T-cell (primary cell): ENCODE results near the gene OTUD1. TPM values are rescaled to one million over a fixed set of nuclear protein-coding genes. Genes with fewer than 3 reads are reported as not detected.
"Not testable (repeated sequence)": the region's sequence is repeated elsewhere in the genome, so short reads cannot be mapped to it uniquely, and the experiment has no call there.

Experiments
- ATAC-seq, 4 experiments: fragments of 200-7000 bp in 3 of 4; fragments of 150-1000 bp in 1 of 4; cut with Tn5 transposase; replicated peaks in 1 of 4; 1 replicate in 3 of 4; 2 replicates in 1 of 4; pipeline ENCODE4 v1.10.0; 2021; ENCODE audit warnings: moderate library complexity in 3 of 4, mild to moderate bottlenecking in 2 of 4, moderate number of reproducible peaks in 1 of 4
- CTCF ChIA-PET, 2 donors: fragments of 300-600 bp; sonication (Branson Sonifier 250); formaldehyde crosslinking; loops; one replicate each; lab custom pipeline; 2022; ENCODE audit warnings: antibody characterized with exemption in 2 of 2; lab: Charles Lee
- POLR2A ChIA-PET, 2 donors: fragments of 300-600 bp; sonication (Branson Sonifier 250); formaldehyde crosslinking; loops; one replicate each; lab custom pipeline; 2022; ENCODE audit warnings: antibody characterized with exemption in 2 of 2; lab: Charles Lee
- DNase-seq, 35 experiments: peaks; one replicate each; pipeline versions ENCODE4 v3.0.0 to v3.0.0-alpha.2; 2013 to 2023
- H3K27ac ChIP-seq: one replicate; pipeline ENCODE4 v1.5.1; 2013; ENCODE audit warnings: low read length
- H3K27me3 ChIP-seq, 2 experiments: replicated peaks in 1 of 2; 1 replicate in 1 of 2; 2 replicates in 1 of 2; pipeline versions ENCODE4 v1.6.1 to v1.7.0; 2013; ENCODE audit warnings: low read length in 1 of 2, mixed read lengths in 1 of 2; ENCODE audit not compliant: control insufficient read depth in 2 of 2, insufficient read depth in 2 of 2; ENCODE audit errors: extremely low read depth in 1 of 2
- H3K36me3 ChIP-seq, 2 donors: 1 replicate in 1 of 2; 2 replicates in 1 of 2; pipeline versions ENCODE4 v1.6.1 to v1.7.0; 2013; ENCODE audit warnings: low read length in 1 of 2; ENCODE audit not compliant: control insufficient read depth in 2 of 2, insufficient read depth in 1 of 2; ENCODE audit errors: extremely low read depth in 1 of 2
- H3K4me1 ChIP-seq, 2 experiments: 1 replicate in 1 of 2; 2 replicates in 1 of 2; pipeline versions ENCODE4 v1.6.1 to v1.7.0; 2013; ENCODE audit warnings: low read length in 2 of 2, mixed read lengths in 1 of 2; ENCODE audit not compliant: insufficient read depth in 2 of 2, control insufficient read depth in 1 of 2; ENCODE audit errors: extremely low read depth in 1 of 2
- H3K4me3 ChIP-seq, 2 donors: 1 replicate in 1 of 2; 2 replicates in 1 of 2; pipeline versions ENCODE4 v1.5.1 to v1.7.0; 2013; ENCODE audit warnings: mild to moderate bottlenecking in 2 of 2, low read length in 1 of 2, moderate library complexity in 1 of 2; ENCODE audit not compliant: control insufficient read depth in 1 of 2; ENCODE audit errors: extremely low read depth in 1 of 2
- H3K9me3 ChIP-seq: 2 replicates; pipeline ENCODE4 v1.7.0; 2013
- H3K27ac Mint-ChIP-seq, 2 donors: one replicate each; pipeline ENCODE4 v1.8.0; 2020 to 2021; ENCODE audit warnings: mild to moderate bottlenecking in 2 of 2, mixed read lengths in 2 of 2
- H3K27me3 Mint-ChIP-seq, 2 donors: one replicate each; pipeline ENCODE4 v1.8.0; 2021 to 2022; ENCODE audit warnings: mixed read lengths in 2 of 2
- H3K36me3 Mint-ChIP-seq: one replicate; pipeline ENCODE4 v1.8.0; 2021; ENCODE audit warnings: mixed read lengths
- H3K4me1 Mint-ChIP-seq, 3 donors: one replicate each; pipeline ENCODE4 v1.8.0; 2020 to 2022; ENCODE audit warnings: mixed read lengths in 3 of 3, mild to moderate bottlenecking in 1 of 3
- H3K4me3 Mint-ChIP-seq, 3 donors: one replicate each; pipeline ENCODE4 v1.8.0; 2020 to 2022; ENCODE audit warnings: mild to moderate bottlenecking in 3 of 3, mixed read lengths in 3 of 3, moderate library complexity in 3 of 3
- H3K9me3 Mint-ChIP-seq, 3 donors: one replicate each; pipeline ENCODE4 v1.8.0; 2020 to 2022; ENCODE audit warnings: mixed read lengths in 3 of 3
- WGBS: methylation state at CpG from one replicate; pipeline ENCODE4 v1.1.5; 2013; ENCODE audit warnings: missing lambda C conversion rate; ENCODE audit not compliant: insufficient coverage; 5-methylcytosine and 5-hydroxymethylcytosine counted together
- total RNA-seq, 35 experiments: library from RNA in 6 of 35; stranded (reverse) in 6 of 35; fragments of 120-200 nt in 1 of 35; gene quantifications; one replicate each; pipeline versions ENCODE4 v1.2.1 to v1.2.4 and lab custom pipeline; 2013 to 2026

Gene OTUD1, protein sequence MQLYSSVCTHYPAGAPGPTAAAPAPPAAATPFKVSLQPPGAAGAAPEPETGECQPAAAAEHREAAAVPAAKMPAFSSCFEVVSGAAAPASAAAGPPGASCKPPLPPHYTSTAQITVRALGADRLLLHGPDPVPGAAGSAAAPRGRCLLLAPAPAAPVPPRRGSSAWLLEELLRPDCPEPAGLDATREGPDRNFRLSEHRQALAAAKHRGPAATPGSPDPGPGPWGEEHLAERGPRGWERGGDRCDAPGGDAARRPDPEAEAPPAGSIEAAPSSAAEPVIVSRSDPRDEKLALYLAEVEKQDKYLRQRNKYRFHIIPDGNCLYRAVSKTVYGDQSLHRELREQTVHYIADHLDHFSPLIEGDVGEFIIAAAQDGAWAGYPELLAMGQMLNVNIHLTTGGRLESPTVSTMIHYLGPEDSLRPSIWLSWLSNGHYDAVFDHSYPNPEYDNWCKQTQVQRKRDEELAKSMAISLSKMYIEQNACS
- total RNA-seq = 10 to 100 TPM; 23.0 to 55.8 (median 28.5) TPM
- total RNA-seq (2013) = 29.6 TPM
- 25.9 to 129 (median 53.5) reads per million in 29 experiments for total RNA-seq (lab: John Stamatoyannopoulos, UW)

DNA sequence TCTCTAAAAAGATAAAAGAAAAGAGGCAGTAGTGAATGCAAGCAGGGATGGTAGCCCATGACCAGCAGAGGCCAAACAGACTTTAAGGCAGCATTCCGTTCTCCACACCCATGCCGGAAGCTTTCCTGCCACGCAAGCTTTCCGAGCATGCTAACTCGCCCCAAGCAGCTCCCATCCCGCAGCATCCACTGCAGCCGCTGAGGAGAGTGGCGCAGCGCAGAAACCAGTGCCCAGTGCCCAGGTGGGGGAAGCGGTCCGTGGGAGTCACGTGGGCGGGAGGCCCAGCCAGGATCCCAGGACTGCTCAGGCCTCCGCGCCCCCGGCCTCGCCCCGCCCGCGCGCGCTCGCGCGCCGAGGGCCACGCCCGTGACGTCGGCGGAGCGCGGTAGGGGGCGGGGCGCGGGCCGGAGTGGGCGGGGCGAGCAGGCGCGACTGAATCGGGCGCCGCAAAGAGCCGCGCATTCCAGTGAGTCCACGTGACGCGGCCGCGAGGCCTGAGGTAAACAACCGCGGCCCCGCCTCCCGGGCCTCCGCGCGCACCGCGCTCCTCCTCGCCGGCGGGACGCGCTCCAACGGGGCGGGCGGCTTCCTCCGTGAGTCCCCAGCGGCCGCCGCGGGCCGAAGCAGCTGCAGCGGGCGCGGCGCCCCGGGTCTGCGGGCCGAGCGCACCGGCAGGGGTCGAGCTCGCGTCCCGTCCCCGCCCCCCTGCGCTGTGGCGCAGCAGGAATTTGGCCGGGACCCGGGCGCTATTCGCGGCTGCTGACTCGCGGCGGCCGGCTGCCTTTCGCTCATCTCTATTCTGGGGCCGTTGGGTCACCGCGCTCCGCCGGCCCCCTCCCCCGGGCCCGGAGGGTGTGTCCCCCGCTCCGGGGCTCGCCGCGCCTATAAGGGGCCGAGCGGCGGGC is at the start of gene OTUD1:
Gene OTUD1, plus strand, starts transcription at position 529 of the 905 bp plus-strand sequence. CDS start 383 bp downstream, outside the sequence.
- peak within 1 kb of the TSS; percentile 78 to 89 (median 86) for H3K4me3 Mint-ChIP-seq
- Histone ChIP-seq H3K27me3 (no peaks in the 10 kb centered on the region), H3K9me3 (no peaks in the 10 kb centered on the region), H3K27ac (peak within 1 kb of the TSS; percentile 76), H3K4me3 (peak within 1 kb of the TSS; percentile 68 to 70), H3K36me3 (peaks cover 0 to 1% of the 10 kb centered on the region in 2 donors), H3K4me1 (peaks cover 12 to 23% of the 10 kb centered on the region in 2 experiments)
- under 1% methylated on average over 111 of the region's 115 CpGs for WGBS
- POLR2A ChIA-PET = interaction anchor here in 1 of 2 donors (0.6 to 0.8 kb wide), 2 partner anchors 9 to 726 kb away, joined by 3 to 4 read pairs; no protein-coding TSS in a partner anchor
- no peaks in the 10 kb centered on the region for H3K27me3 Mint-ChIP-seq
- DNase-seq (peak; percentile 85 to 96 (median 92)), ATAC-seq (peak; percentile 88 to 91 (median 90))
- peaks cover 38 to 43% (median 41%) of the 10 kb centered on the region in 3 donors for H3K4me1 Mint-ChIP-seq
- CTCF ChIA-PET = interaction anchor here in 1 of 2 donors (1.3 kb wide), 1 partner anchor 63 kb away, joined by 3 read pairs; no protein-coding TSS in a partner anchor
- H3K27ac Mint-ChIP-seq = peak within 1 kb of the TSS; percentile 84 to 91
- peaks cover 16% of the 10 kb centered on the region for H3K36me3 Mint-ChIP-seq
- H3K9me3 Mint-ChIP-seq = no peaks in the 10 kb centered on the region

DNA sequence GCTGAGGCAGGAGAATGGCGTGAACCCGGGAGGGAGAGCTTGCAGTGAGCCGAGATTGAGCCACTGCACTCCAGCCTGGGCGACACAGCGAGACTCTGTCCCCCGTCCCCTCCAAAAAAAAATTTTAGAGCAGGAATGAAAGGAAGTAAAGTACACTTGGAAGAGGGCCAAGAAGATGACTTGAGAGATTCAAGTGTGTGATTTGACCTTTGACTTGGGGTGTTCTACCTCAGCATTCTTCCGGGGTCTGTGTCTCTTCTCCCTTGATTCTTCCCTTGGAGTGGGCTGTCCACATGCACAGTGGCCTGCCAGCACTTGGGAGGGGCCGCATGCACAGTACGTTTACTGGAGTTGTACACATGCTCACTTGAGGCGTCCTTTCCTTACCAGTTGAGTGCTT is 48.5 kb upstream of the OTUD1 start:
- H3K36me3 ChIP-seq, H3K4me1 Mint-ChIP-seq, CTCF ChIA-PET, DNase-seq, H3K4me3 Mint-ChIP-seq, ATAC-seq, H3K36me3 Mint-ChIP-seq, H3K27me3 Mint-ChIP-seq, H3K4me1 ChIP-seq, H3K4me3 ChIP-seq, POLR2A ChIA-PET, H3K27ac ChIP-seq, H3K9me3 ChIP-seq, H3K27ac Mint-ChIP-seq, H3K9me3 Mint-ChIP-seq, H3K27me3 ChIP-seq: not testable (repeated sequence)
- 89% methylated on average over 7 of the region's 10 CpGs for WGBS

DNA sequence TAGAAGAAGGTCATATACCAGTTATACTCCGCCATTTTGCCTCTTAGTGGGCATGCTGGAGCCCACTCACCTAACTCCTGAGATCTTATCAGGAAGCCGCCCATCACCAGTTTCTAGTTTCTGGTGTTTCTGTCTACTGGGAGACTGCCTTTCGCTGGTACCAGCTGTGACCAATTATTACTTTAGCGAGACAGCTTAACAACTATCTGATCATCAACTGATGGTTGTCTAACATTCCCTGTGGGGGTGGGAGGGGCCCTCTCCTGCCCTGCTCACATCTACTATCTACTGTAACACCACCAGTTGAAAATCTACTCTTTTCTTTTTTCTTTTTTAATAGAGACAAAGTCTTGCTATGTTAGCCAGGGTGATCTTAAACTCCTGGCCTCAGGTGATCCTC is 48.1 kb upstream of the OTUD1 start:
- WGBS = no CpG with 5 or more reads among the region's 4 CpGs
- ChIA-PET POLR2A (no interaction called here), CTCF (no interaction called here)
- Mint-ChIP-seq H3K36me3 (no peaks in the 10 kb centered on the region), H3K4me1 (no peaks in the 10 kb centered on the region), H3K9me3 (no peaks in the 10 kb centered on the region), H3K27ac (no peak overlapping the region), H3K4me3 (no peak overlapping the region), H3K27me3 (peaks cover 0 to 3% of the 10 kb centered on the region in 2 donors)
- H3K27me3 ChIP-seq = no peaks in the 10 kb centered on the region
- ATAC-seq (no peak), DNase-seq (no peak)
- no peaks in the 10 kb centered on the region for H3K36me3 ChIP-seq
- no peaks in the 10 kb centered on the region for H3K9me3 ChIP-seq
- H3K27ac ChIP-seq = no peak overlapping the region
- no peaks in the 10 kb centered on the region for H3K4me1 ChIP-seq
- H3K4me3 ChIP-seq = no peak overlapping the region

DNA sequence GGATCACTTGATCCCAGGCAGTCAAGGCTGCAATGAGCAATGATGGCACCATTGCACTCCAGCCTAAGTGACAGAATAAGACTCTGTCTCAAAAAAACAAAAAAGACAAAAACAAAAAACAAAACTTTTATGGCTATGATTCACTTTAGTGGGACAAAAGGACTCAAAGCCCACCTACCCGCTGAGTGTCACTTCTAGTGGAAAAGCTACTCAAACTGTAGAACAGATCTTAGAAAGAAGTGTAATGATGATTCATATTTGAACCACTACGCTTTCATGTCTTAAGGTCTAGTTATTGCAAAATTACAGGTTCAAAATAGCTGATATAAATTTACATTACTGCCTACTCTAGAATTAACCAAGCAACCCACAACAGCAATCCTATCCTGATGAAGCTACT is 47.1 kb upstream of the OTUD1 start:
- ATAC-seq (no peak), DNase-seq (no peak)
- Mint-ChIP-seq H3K4me1 (no peaks in the 10 kb centered on the region), H3K36me3 (no peaks in the 10 kb centered on the region), H3K4me3 (no peak overlapping the region), H3K27ac (no peak overlapping the region), H3K9me3 (no peaks in the 10 kb centered on the region), H3K27me3 (peaks cover 0 to 3% of the 10 kb centered on the region in 2 donors)
- ChIA-PET CTCF (no interaction called here), POLR2A (no interaction called here)
- Histone ChIP-seq H3K4me1 (no peaks in the 10 kb centered on the region), H3K27ac (no peak overlapping the region), H3K4me3 (no peak overlapping the region), H3K9me3 (no peaks in the 10 kb centered on the region), H3K27me3 (no peaks in the 10 kb centered on the region), H3K36me3 (no peaks in the 10 kb centered on the region)
- 17% methylated on average over 1 of the region's 2 CpGs for WGBS

DNA sequence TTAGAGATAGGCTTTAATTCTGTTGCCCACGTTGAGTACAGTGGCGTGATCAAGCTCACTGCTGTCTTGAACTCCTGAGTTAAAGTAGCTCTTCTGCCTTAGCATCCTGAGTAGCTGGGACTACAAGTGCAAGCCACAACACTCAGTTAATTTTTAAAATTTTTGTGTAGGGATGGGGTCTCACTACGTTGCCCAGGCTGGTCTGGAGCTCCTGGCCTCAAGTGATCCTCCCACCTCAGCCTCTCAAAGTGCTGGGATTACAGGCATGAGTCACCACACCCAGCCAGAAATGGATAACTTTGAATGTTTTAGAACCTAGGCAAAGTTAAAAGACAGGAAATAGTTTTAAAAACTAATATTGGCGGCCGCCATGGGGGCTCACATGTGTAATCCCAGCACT is 43.9 kb upstream of the OTUD1 start:
- Mint-ChIP-seq H3K4me1 (no peaks in the 10 kb centered on the region), H3K4me3 (no peak overlapping the region), H3K27ac (no peak overlapping the region), H3K27me3 (peaks cover 0 to 3% of the 10 kb centered on the region in 2 donors), H3K36me3 (no peaks in the 10 kb centered on the region), H3K9me3 (no peaks in the 10 kb centered on the region)
- H3K36me3 ChIP-seq = no peaks in the 10 kb centered on the region
- no peaks in the 10 kb centered on the region for H3K9me3 ChIP-seq
- ChIA-PET POLR2A (no interaction called here), CTCF (no interaction called here)
- ATAC-seq (no peak), DNase-seq (no peak)
- 40% methylated on average over 1 of the region's 5 CpGs for WGBS
- H3K27me3 ChIP-seq = no peaks in the 10 kb centered on the region
- H3K4me1 ChIP-seq = no peaks in the 10 kb centered on the region
- H3K27ac ChIP-seq = no peak overlapping the region
- H3K4me3 ChIP-seq = no peak overlapping the region

DNA sequence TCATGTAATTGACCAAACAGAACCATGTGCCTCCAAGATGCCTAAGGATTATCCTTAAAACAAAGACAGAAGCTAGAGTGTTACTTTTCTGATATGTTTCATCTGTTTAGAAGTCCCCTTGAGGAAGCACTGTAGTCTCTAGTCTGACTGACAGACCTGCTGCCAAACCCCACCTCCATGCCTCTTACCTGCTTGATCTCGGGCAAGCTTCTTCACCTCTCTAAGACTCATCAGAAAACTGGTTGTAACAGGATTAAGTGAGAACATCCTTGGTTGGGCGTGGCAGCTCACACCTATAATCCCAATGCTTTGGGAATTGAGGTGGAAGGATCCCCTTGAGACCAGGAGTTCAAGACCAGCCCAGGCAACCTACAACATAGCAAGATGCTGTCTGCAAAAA is 42.2 kb upstream of the OTUD1 start:
- no CpG with 5 or more reads among the region's 2 CpGs for WGBS
- no peaks in the 10 kb centered on the region for H3K36me3 ChIP-seq
- H3K9me3 Mint-ChIP-seq = no peaks in the 10 kb centered on the region
- ChIA-PET CTCF (no interaction called here), POLR2A (interaction anchor here in 1 of 2 donors (0.7 kb wide), 1 partner anchor 236 kb away, joined by 3 read pairs; no protein-coding TSS in a partner anchor)
- H3K4me1 Mint-ChIP-seq = no peaks in the 10 kb centered on the region
- H3K27ac Mint-ChIP-seq = no peak overlapping the region
- no peak overlapping the region for H3K27ac ChIP-seq
- H3K4me1 ChIP-seq = no peaks in the 10 kb centered on the region
- H3K27me3 ChIP-seq = no peaks in the 10 kb centered on the region
- peaks cover 0 to 3% of the 10 kb centered on the region in 2 donors for H3K27me3 Mint-ChIP-seq
- no peak overlapping the region for H3K4me3 Mint-ChIP-seq
- H3K9me3 ChIP-seq = no peaks in the 10 kb centered on the region
- no peak for ATAC-seq
- no peak overlapping the region for H3K4me3 ChIP-seq
- H3K36me3 Mint-ChIP-seq = no peaks in the 10 kb centered on the region
- no peak for DNase-seq
